Natural killer cell (primary cell): ENCODE measurements around the gene BTBD9. TPM values are rescaled to one million over a fixed set of nuclear protein-coding genes. Genes with fewer than 3 reads are reported as not detected.

Source experiments
- ATAC-seq, 3 donors: fragments of 150-1000 bp in 2 of 3; fragments of 200-7000 bp in 1 of 3; cut with Tn5 transposase; 1 replicate in 1 of 3; 2 replicates in 2 of 3; pipeline ENCODE4 v1.10.0; 2021; ENCODE audit warnings: mild to moderate bottlenecking in 2 of 3, moderate library complexity in 2 of 3
- DNase-seq, 2 donors: peaks; one replicate each; pipeline versions ENCODE4 v3.0.0 to v3.0.0-alpha.2; 2013 to 2021; ENCODE audit warnings: mixed read lengths in 1 of 2
- H3K27ac ChIP-seq: one replicate; pipeline ENCODE4 v1.5.1; 2013; ENCODE audit warnings: mild to moderate bottlenecking, low read length
- H3K27me3 ChIP-seq: one replicate; pipeline ENCODE4 v1.6.1; 2013; ENCODE audit warnings: low read length; ENCODE audit not compliant: control insufficient read depth, insufficient read depth
- H3K36me3 ChIP-seq: one replicate; pipeline ENCODE4 v1.6.1; 2013; ENCODE audit warnings: low read length; ENCODE audit not compliant: control insufficient read depth, insufficient read depth
- H3K4me1 ChIP-seq: one replicate; pipeline ENCODE4 v1.6.1; 2013; ENCODE audit warnings: low read length; ENCODE audit not compliant: control insufficient read depth, insufficient read depth
- H3K4me3 ChIP-seq: one replicate; pipeline ENCODE4 v1.5.1; 2013; ENCODE audit warnings: low read length
- H3K9me3 ChIP-seq: one replicate; pipeline ENCODE4 v1.6.1; 2013; ENCODE audit warnings: low read length; ENCODE audit not compliant: control insufficient read depth, insufficient read depth
- H3K27ac Mint-ChIP-seq, 2 donors: one replicate each; pipeline ENCODE4 v1.8.0; 2022; ENCODE audit warnings: mild to moderate bottlenecking in 2 of 2, mixed read lengths in 2 of 2, moderate library complexity in 1 of 2
- H3K27me3 Mint-ChIP-seq, 2 donors: one replicate each; pipeline ENCODE4 v1.8.0; 2022; ENCODE audit warnings: low read depth in 2 of 2, mixed read lengths in 2 of 2
- H3K36me3 Mint-ChIP-seq: one replicate; pipeline ENCODE4 v1.8.0; 2022; ENCODE audit warnings: mixed read lengths
- H3K4me1 Mint-ChIP-seq, 2 donors: one replicate each; pipeline ENCODE4 v1.8.0; 2022; ENCODE audit warnings: mixed read lengths in 2 of 2
- H3K4me3 Mint-ChIP-seq: one replicate; pipeline ENCODE4 v1.8.0; 2022; ENCODE audit warnings: mild to moderate bottlenecking, moderate library complexity, mixed read lengths
- H3K9me3 Mint-ChIP-seq, 2 donors: one replicate each; pipeline ENCODE4 v1.8.0; 2022; ENCODE audit warnings: mixed read lengths in 2 of 2
- WGBS: methylation state at CpG from one replicate; pipeline ENCODE4 v1.1.7; 2013; ENCODE audit warnings: missing lambda C conversion rate; ENCODE audit not compliant: insufficient coverage; 5-methylcytosine and 5-hydroxymethylcytosine counted together
- intact Hi-C: fragments of 100-400 bp; cut with micrococcal nuclease; formaldehyde crosslinking; loops from one replicate; pipeline ENCODE4 v1.14.2; 2022
- total RNA-seq, 4 donors: library from RNA; stranded (reverse); fragments of 120-200 nt in 1 of 4; gene quantifications; one replicate each; pipeline versions ENCODE4 v1.2.3 to v1.2.4, GENCODE V29; 2013 to 2022
- TF ChIP-seq, protein P1 (sequence below): fragments of 200-600 bp; IDR thresholded peaks from one replicate; pipeline ENCODE4 v1.8.0; 2022; ENCODE audit warnings: antibody characterized with exemption

The BTBD9 gene
- total RNA-seq, 3 donors from 2014 or later (not counting 1 experiment from before 2014, with no cell fraction given): 51.6 to 70.3 (median 54.3) TPM

DNA sequence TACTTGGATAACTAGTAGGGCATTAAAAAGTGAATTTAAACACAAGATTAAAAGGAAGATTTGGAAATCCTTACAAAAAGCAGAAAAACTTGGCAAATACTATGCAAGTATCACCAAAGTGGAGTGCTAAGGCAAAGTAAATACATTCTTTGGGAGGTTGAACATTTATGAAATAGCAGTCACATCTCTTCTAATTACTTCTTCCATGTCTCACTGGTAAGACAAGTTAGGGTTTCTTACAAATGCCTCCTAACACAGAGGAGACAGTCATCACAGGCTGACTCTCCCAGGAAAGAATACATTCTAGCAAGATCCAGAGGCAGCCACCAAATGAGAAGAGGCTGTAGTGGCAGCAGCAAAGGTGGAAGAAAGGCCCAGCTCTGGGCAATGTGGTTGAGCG, 298.2 kb downstream of the BTBD9 start:
- Mint-ChIP-seq H3K27me3 (no peaks in the 10 kb centered on the region), H3K4me3 (no peak overlapping the region), H3K36me3 (no peaks in the 10 kb centered on the region), H3K9me3 (no peaks in the 10 kb centered on the region), H3K4me1 (peaks cover 19 to 25% of the 10 kb centered on the region in 2 donors), H3K27ac (no peak overlapping the region)
- H3K4me1 ChIP-seq: no peaks in the 10 kb centered on the region
- no peaks in the 10 kb centered on the region for H3K9me3 ChIP-seq
- no peak for DNase-seq
- 100% methylated on average over 1 of the region's 1 CpG for WGBS
- no peaks in the 10 kb centered on the region for H3K36me3 ChIP-seq
- H3K4me3 ChIP-seq: no peak overlapping the region
- no peaks in the 10 kb centered on the region for H3K27me3 ChIP-seq
- ATAC-seq: no peak
- intact Hi-C loops: no loop called here
- H3K27ac ChIP-seq: no peak overlapping the region
- TF ChIP-seq, protein P1, sequence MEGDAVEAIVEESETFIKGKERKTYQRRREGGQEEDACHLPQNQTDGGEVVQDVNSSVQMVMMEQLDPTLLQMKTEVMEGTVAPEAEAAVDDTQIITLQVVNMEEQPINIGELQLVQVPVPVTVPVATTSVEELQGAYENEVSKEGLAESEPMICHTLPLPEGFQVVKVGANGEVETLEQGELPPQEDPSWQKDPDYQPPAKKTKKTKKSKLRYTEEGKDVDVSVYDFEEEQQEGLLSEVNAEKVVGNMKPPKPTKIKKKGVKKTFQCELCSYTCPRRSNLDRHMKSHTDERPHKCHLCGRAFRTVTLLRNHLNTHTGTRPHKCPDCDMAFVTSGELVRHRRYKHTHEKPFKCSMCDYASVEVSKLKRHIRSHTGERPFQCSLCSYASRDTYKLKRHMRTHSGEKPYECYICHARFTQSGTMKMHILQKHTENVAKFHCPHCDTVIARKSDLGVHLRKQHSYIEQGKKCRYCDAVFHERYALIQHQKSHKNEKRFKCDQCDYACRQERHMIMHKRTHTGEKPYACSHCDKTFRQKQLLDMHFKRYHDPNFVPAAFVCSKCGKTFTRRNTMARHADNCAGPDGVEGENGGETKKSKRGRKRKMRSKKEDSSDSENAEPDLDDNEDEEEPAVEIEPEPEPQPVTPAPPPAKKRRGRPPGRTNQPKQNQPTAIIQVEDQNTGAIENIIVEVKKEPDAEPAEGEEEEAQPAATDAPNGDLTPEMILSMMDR: no peak

DNA sequence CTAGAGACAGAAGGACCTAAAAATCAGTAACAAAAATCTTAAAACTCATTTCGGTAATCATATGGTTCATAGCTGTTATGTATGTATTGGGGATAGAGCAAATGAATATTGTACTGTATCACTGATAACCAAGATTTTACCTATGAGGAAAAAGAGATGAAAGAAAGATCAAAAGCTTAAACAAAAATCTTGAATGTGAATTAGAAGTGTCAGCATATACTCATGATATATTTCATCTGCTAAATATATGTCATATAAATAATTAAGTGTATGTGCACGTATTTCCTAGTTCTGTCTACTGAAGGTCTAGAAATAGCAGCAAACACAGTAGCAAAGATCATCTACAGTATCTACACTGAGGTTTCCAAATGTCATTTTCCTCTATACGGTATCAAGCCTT, 299.8 kb downstream of the BTBD9 start:
- no peaks in the 10 kb centered on the region for H3K36me3 Mint-ChIP-seq
- peaks cover 1 to 2% of the 10 kb centered on the region in 2 donors for H3K9me3 Mint-ChIP-seq
- no peaks in the 10 kb centered on the region for H3K27me3 Mint-ChIP-seq
- H3K36me3 ChIP-seq: no peaks in the 10 kb centered on the region
- no peak overlapping the region for H3K4me3 Mint-ChIP-seq
- no peak overlapping the region for H3K4me3 ChIP-seq
- ATAC-seq: no peak
- WGBS: 100% methylated on average over 1 of the region's 3 CpGs
- H3K27ac Mint-ChIP-seq: no peak overlapping the region
- no peaks in the 10 kb centered on the region for H3K4me1 ChIP-seq
- peaks cover 23 to 24% of the 10 kb centered on the region in 2 donors for H3K4me1 Mint-ChIP-seq
- H3K27ac ChIP-seq: no peak overlapping the region
- no peaks in the 10 kb centered on the region for H3K27me3 ChIP-seq
- intact Hi-C loops: no loop called here
- DNase-seq: no peak
- TF ChIP-seq, protein P1: no peak
- no peaks in the 10 kb centered on the region for H3K9me3 ChIP-seq

DNA sequence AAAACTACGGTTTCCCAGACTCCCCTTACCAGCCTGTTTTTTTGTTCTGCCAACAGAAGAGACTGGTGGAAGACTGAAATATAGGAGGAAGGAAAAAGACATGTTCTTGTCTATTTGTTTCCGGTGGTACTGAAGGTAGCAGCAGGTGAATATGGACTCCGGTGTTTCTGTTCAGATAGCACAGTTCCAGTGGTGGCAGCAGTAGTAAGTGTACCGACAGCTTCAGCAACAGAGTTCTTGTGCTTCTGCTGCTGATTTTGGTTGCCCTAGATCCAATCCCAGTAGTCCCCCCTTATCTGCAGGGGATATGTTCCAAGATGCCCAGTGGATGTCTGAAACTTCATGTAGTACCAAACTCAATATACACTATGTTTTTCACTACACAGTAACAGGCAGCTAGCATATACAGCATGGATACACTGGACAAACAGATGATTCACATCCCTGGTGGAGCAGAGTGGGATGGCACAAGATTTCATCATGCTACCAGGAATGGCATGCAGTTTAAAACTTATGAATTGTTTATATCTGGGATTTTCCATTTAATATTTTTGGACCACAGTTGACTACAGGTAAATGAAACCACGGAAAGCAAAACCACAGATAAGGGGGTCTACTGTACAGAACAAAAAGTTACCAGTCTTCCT, 301.8 kb downstream of the BTBD9 start:
- no peak overlapping the region for H3K27ac ChIP-seq
- no peaks in the 10 kb centered on the region for H3K36me3 ChIP-seq
- ATAC-seq (no peak), DNase-seq (no peak)
- 95% methylated on average over 5 of the region's 5 CpGs for WGBS
- intact Hi-C loops: no loop called here
- no peaks in the 10 kb centered on the region for H3K27me3 ChIP-seq
- Mint-ChIP-seq H3K4me1 (peaks cover 24 to 31% of the 10 kb centered on the region in 2 donors), H3K9me3 (peaks cover 2 to 6% of the 10 kb centered on the region in 2 donors), H3K27ac (peak overlapping the region; percentile 70 to 73), H3K27me3 (no peaks in the 10 kb centered on the region), H3K36me3 (no peaks in the 10 kb centered on the region), H3K4me3 (no peak overlapping the region)
- no peaks in the 10 kb centered on the region for H3K4me1 ChIP-seq
- TF ChIP-seq, protein P1: no peak
- H3K4me3 ChIP-seq: no peak overlapping the region
- peaks cover 8% of the 10 kb centered on the region for H3K9me3 ChIP-seq

DNA sequence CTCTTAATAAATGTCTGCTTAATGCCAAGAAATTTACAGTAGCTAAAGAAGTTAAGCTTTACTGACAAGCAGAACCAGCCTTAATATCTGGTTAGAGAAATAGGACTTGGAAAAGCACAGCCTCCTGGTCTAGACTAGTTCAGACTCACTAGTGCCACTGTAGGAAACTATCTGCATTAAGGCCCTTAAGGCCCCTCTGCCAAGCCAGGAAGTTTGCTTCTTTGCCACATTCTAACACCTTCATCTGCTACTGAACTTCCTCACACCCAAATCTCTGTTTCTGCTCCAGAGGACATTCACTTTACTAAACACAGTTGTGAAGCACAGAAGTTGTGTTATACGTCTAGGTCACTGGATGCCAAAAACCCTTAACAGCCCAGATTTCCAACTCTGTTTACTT, 302.8 kb downstream of the BTBD9 start:
- peaks cover 8% of the 10 kb centered on the region for H3K9me3 ChIP-seq
- Mint-ChIP-seq H3K4me1 (peaks cover 24 to 31% of the 10 kb centered on the region in 2 donors), H3K9me3 (peaks cover 2 to 6% of the 10 kb centered on the region in 2 donors), H3K27me3 (no peaks in the 10 kb centered on the region), H3K4me3 (peak overlapping the region; percentile 25), H3K36me3 (no peaks in the 10 kb centered on the region), H3K27ac (peak overlapping the region; percentile 70 to 73)
- TF ChIP-seq, protein P1: no peak
- H3K36me3 ChIP-seq: no peaks in the 10 kb centered on the region
- no peak overlapping the region for H3K27ac ChIP-seq
- intact Hi-C loops: no loop called here
- no peaks in the 10 kb centered on the region for H3K4me1 ChIP-seq
- ATAC-seq: peak; percentile 38 to 92 (median 43)
- WGBS: 48% methylated on average over 1 of the region's 1 CpG
- no peak overlapping the region for H3K4me3 ChIP-seq
- DNase-seq: no peak
- H3K27me3 ChIP-seq: no peaks in the 10 kb centered on the region
